HG02678 (cell line): Measurements from ENCODE around the gene FNTB.

Experiments used
- ATAC-seq: cut with Tn5 transposase; IDR thresholded peaks from one replicate; pipeline ENCODE4 v1.9.1; 2021; ENCODE audit warnings: mild to moderate bottlenecking, moderate library complexity; ENCODE audit not compliant: unreplicated experiment

The FNTB gene

GRCh38 chr14:64974563-64974962 lies 12.1 kb upstream of the FNTB start:
- no peak for ATAC-seq

- ATAC-seq = no peak
Observed at GRCh38 chr14:64979336-64980074, 7.2 kb upstream of the FNTB start.

- no peak for ATAC-seq
Observed at GRCh38 chr14:64983439-64984310, 3.0 kb upstream of the FNTB start.

DNA sequence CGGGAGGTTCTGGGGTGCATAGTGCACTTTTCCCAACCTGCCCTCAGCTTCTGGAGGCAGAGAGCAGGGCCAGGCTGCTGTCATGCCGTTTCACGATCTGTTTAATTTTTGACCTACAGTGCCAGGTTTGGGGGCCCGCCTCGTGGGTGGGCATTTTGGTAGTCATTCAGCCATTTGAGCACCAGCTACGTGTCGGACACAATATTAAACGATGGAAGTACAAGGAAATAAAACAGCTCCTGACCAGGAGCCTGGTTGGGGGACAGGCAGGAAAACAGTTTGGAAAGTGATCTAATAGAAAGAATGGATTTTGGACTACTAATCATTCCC lies 708 bp downstream of the FNTB start:
- ATAC-seq = no peak

DNA sequence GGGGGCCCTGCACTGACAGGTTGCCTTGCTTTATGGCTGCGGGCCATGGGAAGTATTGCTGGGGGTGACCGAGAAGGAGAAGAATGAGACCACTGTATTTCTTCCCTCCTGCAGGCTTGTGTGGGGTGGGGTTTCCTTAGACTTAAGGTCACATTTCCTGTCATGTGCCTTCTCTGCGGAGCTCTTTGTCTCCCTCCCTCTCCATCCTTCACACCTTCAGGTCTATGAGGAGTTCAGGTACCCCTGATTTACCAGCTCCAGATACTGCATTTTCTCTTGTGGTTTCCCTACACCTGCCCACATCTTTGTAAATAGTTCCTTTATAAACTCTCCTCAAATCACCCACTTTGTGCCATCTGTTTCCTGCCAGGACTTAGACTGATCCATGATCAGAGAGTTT lies 3.6 kb downstream of the FNTB start:
- ATAC-seq = no peak

- ATAC-seq = no peak
Observed at GRCh38 chr14:64990939-64991338, 4.2 kb downstream of the FNTB start.

GRCh38 chr14:64992328-64992885 lies 5.7 kb downstream of the FNTB start:
- ATAC-seq = no peak

GRCh38 chr14:64993266-64993930 lies 6.7 kb downstream of the FNTB start:
- no peak for ATAC-seq

DNA sequence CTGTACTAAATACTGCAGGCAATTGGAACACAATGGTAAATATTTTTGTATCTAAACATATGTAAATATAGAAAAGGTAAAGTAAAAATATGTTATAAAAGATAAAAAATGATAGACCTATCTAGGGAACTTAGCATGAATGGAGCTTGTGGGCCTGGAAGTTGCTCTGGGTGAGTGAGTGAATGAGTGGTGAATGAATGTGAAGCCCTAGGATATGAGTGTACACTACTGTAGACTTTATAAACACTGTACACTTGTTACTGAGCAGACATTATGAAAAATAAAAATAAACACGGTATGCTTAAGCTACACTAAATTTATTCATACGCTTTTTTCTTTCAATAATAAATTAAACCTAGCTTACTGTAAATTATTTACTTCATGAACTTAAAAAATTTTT lies 7.8 kb downstream of the FNTB start:
- no peak for ATAC-seq

DNA sequence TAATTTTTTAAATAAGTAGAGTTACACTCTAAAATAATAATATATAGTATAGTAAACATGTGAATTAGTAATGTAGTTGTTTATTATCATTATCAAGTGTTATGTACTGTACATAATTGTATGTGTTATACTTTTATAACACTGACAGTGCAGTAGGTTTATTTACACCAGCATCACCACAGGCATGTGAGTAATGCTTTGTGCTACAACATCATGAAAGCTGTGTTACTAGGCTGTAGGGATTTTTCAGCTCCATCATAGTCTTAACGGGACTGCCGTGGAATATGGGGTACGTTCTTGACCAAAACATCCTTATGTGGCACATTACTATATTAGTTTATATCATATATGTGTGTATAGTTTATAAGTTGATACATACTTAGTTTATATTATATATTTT lies 8.6 kb downstream of the FNTB start:
- ATAC-seq = no peak

GRCh38 chr14:64997108-64997794 lies 10.6 kb downstream of the FNTB start:
- ATAC-seq = no peak

DNA sequence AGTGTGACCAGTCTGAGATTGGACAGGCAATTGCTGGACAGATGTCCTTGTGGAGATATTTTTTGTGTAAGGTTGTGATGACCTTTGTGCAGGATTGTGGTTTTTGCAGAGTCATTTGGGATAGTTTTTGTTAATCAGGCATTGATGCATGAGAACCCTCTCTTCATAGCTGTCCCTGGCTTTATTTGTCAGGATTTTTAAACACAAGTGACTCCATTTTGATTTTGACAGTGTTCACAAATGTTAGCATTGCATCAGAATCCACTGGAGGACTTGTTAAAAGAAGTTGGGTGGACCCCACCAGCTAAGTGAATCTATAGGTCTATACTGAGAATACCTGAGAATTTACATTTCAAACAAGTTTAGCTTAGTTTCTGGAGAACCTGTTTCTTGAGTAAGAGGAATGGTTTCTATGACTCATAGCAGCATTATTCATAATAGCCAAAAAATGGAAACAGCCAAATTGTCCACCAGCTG lies 11.8 kb downstream of the FNTB start:
- ATAC-seq = no peak

DNA sequence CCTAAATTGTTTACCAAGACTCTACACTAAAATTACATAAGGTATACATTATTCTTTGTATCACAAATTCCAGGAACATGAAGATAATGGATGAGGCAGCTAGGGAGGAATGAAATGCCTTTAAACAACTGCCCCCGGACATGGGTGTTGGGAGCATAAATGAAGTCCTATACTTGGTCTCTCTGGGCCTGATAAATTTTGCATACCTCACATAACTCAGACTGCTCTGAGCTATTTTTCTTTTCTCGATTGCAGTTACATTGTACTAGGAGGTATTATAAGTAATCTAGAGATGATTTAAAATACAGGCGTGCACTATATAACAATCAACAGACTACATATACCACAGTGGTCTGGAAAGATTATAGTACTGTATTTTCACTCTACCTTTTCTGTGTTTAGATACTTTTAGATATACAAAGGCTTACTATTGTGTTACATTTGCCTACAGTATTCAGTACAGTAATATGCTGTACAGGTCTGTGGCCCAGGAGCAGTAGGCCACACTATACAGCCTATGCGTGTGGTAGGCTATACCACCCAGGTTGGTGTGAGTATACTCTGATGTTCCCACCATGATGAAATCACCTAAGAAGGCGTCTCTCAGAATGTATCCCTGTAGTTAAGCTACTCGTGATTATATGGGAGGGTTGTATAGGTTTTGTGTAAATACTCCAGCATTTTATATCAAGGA lies 14.3 kb downstream of the FNTB start:
- ATAC-seq = no peak

DNA sequence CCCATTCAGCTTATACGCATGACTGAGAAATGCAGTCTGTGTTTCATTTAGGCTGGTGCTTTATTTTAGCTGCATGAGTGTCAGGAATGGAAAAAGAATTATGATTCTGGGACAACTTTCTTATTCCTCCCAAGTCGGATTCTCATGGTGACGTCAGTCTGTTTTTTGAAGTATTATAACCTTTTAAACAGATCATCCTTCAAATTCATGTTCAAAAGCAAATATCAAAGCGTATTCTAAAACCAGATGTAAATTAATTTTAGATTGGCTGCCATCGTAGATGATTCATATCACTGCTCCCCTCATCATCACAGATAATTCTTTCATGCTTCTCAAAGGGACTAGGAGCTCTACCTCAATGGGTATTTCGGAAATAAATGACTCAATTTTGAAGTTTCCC lies 15.0 kb downstream of the FNTB start:
- ATAC-seq = no peak

GRCh38 chr14:65002586-65003210 lies 16.0 kb downstream of the FNTB start:
- no peak for ATAC-seq

- peak; percentile 64 for ATAC-seq
Observed at GRCh38 chr14:65003394-65003793, 16.7 kb downstream of the FNTB start.

DNA sequence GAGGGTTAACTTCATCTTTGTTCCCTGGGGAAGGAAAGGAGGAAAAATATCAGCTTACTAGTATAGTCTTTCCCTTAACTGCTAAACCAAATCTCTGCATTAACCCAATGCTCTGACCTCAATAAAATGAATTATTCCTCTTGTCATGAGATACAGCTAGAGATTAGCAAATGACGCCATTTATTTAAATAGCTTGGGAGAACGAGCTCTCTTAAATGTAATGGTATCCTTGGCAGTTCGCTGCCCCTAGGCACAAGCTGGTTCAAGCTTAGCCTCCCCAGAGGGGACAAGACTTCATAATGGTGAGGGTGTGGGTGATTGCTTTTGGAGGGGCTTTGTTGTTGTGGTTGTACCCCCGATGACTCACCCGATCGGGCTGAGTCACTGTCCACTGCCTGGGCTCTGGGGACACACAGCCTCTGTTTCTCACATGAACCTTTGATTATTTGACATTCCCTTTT lies 19.6 kb downstream of the FNTB start:
- ATAC-seq = no peak

DNA sequence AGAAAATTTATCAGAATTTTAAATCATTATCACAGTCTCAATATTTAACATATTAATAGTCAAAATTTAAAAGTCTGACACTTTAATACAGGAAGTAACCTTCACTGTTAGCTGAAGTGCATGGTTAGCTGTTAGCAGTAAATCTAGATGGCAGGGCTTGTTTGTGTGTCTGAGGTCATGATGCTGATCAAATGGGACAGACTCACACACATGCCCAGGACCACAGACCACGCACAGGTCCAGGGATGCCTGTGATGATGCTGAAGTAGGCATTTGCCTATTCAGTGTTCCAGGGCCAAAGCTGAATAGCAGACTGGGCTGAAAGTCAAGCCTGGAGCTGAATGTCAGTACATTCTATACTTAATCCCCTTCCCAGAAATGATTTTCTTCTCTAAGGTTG lies 20.5 kb downstream of the FNTB start:
- ATAC-seq = no peak

DNA sequence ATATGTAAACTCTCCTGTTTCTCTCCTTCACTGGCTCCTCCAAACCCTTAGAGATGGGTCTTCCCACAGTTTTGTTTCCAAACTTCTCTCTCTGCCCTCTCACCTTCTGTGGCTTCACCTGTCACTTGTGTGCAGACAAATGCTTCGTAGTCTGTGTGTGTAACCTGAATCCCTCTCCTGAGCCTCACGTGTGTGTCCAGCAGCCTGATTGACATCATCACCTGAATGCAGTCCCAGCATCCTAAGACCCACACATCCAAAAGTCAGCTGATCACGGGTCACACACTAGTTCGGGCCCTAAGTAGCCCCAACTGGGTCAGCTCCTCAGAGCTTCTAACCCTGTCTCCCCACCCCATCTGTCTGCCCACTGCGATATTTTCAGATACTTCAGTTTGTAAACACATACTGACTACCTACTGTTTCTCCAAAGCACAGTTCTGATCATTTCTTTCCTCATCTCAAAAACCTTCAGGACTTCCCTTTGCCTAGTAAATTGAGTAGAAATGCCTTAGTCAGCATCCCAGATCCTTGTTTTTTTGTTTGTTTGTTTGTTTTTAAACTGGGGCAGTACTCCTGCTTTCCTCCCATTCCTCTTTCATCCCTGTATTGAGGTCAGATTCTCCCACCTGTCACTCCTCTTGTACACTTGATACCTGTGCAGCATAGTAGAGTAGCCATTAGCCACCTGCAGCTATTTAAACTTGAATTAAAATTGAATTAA lies 23.7 kb downstream of the FNTB start:
- no peak for ATAC-seq
